Breast epithelium (tissue), 3 donors: ENCODE data around the gene RUFY1.

ENCODE experiments used
- POLR2AphosphoS5 ChIP-seq, 3 donors: sonication (generic); formaldehyde crosslinking; IDR thresholded peaks; one replicate each; pipeline ENCODE4 v1.6.1; 2017; ENCODE audit warnings: antibody characterized with exemption in 3 of 3
- TF ChIP-seq, protein P1 (sequence below), 3 donors: fragments of 450-650 bp; IDR thresholded peaks; one replicate each; pipeline ENCODE4 v1.5.1; 2016 to 2017; ENCODE audit warnings: antibody characterized with exemption in 3 of 3, mild to moderate bottlenecking in 3 of 3, moderate library complexity in 3 of 3

DNA sequence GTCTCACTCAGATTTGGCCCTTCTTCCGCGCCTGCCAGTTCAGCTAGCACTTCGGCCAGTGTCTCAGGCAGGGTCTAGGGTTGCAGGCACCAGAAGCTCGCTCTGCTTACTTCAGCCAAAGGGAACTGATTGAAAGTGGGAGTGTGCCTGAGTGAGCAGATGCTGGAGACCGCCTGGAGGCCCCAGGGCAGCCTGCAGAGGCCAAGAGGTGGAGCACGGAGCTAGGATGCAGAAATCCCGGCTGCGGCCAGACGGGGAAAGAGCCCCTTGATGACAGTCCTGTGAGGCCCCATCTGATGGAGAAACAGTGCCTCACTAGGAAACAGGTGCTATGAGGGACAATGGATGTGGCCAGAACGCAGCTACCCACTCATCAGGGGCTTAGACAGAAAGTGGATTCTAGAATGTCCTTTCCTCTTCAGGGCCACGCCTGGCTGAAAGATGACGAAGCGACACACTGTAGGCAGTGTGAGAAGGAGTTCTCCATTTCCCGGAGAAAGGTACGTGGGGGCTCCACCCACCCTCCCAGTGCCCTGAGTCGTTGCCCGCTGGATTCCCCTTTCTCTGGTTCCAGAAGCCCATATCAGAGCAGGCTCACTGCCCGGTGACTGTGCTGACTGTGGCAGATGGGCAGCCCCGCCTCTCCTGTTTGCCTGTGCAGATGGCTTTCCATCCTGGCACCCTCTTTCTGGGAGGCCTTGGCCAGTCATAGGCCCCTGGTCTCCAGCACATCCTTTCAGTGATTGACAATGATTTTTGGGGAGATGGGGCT is 57.0 kb downstream of the RUFY1 start:
- TF ChIP-seq, protein P1, sequence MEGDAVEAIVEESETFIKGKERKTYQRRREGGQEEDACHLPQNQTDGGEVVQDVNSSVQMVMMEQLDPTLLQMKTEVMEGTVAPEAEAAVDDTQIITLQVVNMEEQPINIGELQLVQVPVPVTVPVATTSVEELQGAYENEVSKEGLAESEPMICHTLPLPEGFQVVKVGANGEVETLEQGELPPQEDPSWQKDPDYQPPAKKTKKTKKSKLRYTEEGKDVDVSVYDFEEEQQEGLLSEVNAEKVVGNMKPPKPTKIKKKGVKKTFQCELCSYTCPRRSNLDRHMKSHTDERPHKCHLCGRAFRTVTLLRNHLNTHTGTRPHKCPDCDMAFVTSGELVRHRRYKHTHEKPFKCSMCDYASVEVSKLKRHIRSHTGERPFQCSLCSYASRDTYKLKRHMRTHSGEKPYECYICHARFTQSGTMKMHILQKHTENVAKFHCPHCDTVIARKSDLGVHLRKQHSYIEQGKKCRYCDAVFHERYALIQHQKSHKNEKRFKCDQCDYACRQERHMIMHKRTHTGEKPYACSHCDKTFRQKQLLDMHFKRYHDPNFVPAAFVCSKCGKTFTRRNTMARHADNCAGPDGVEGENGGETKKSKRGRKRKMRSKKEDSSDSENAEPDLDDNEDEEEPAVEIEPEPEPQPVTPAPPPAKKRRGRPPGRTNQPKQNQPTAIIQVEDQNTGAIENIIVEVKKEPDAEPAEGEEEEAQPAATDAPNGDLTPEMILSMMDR (IDR thresholded peaks at IDR 0.05): no peak
- TF ChIP-seq POLR2AphosphoS5 (IDR thresholded peaks at IDR 0.05): no peak
